Measurements from ENCODE around the gene ABHD5.

ABHD5 gene

GRCh38 chr3:43695863-43696262 is 5.1 kb downstream of the ABHD5 start:
- H3K4me3 ChIP-seq (ENCODE audit: low read depth, low read length): no peak overlapping the region
- TF ChIP-seq CTCF (IDR thresholded peaks at IDR 0.05; ENCODE audit: insufficient read depth, low read length, missing control alignments): no peak
- no peak for DNase-seq (ENCODE audit: low read depth, low spot score)
- ChIA-PET POLR2A (interaction anchor here (0.6 kb wide), 1 partner anchor 51 kb away, joined by 4 read pairs; no protein-coding TSS in a partner anchor), CTCF (interaction anchor here (3.3 kb wide), 1 partner anchor 11 kb away, joined by 20 read pairs; no protein-coding TSS in a partner anchor)

GRCh38 chr3:43696441-43696840 is 5.7 kb downstream of the ABHD5 start:
- ChIA-PET POLR2A (interaction anchor here (0.6 kb wide), 1 partner anchor 50 kb away, joined by 4 read pairs; no protein-coding TSS in a partner anchor), CTCF (interaction anchor here (3.3 kb wide), 1 partner anchor 11 kb away, joined by 20 read pairs; no protein-coding TSS in a partner anchor)
- TF ChIP-seq CTCF (IDR thresholded peaks at IDR 0.05; ENCODE audit: insufficient read depth, low read length, missing control alignments): no peak
- DNase-seq (ENCODE audit: low read depth, low spot score): no peak
- no peak overlapping the region for H3K4me3 ChIP-seq (ENCODE audit: low read depth, low read length)

GRCh38 chr3:43696881-43697280 is 6.1 kb downstream of the ABHD5 start:
- CTCF ChIA-PET: interaction anchor here (3.3 kb wide), 1 partner anchor 10 kb away, joined by 20 read pairs; no protein-coding TSS in a partner anchor
- POLR2A ChIA-PET: no interaction called here
- no peak for TF ChIP-seq CTCF (IDR thresholded peaks at IDR 0.05; ENCODE audit: insufficient read depth, low read length, missing control alignments)
- no peak overlapping the region for H3K4me3 ChIP-seq (ENCODE audit: low read depth, low read length)
- no peak for DNase-seq (ENCODE audit: low read depth, low spot score)

- peak; percentile 17 for TF ChIP-seq CTCF (IDR thresholded peaks at IDR 0.05; ENCODE audit: insufficient read depth, low read length, missing control alignments)
- CTCF ChIA-PET: no interaction called here
- DNase-seq (ENCODE audit: low read depth, low spot score): no peak
- POLR2A ChIA-PET: interaction anchor here (0.7 kb wide), 1 partner anchor 34 kb away, joined by 3 read pairs; no protein-coding TSS in a partner anchor
- H3K4me3 ChIP-seq (ENCODE audit: low read depth, low read length): no peak overlapping the region
These were observed 9.1 kb downstream of the ABHD5 start for GRCh38 chr3:43699864-43700263.

- ChIA-PET CTCF (interaction anchor here (0.7 to 5.4 kb wide), 3 partner anchors 7 to 18 kb away, joined by 3 to 20 read pairs (median 3); no protein-coding TSS in a partner anchor), POLR2A (no interaction called here)
These were observed 14.0 kb downstream of the ABHD5 start for GRCh38 chr3:43704697-43705096.

GRCh38 chr3:43706342-43706741 is 15.6 kb downstream of the ABHD5 start:
- CTCF ChIA-PET: interaction anchor here (1.8 to 5.4 kb wide), 2 partner anchors 9 to 13 kb away, joined by 7 to 20 read pairs; no protein-coding TSS in a partner anchor
- H3K4me3 ChIP-seq (ENCODE audit: low read depth, low read length): no peak overlapping the region
- POLR2A ChIA-PET: no interaction called here
- no peak for TF ChIP-seq CTCF (IDR thresholded peaks at IDR 0.05; ENCODE audit: insufficient read depth, low read length, missing control alignments)
- no peak for DNase-seq (ENCODE audit: low read depth, low spot score)

More at GRCh38 chr3:43704697-43705096, 14.0 kb downstream of the ABHD5 start:
- TF ChIP-seq CTCF (IDR thresholded peaks at IDR 0.05; ENCODE audit: insufficient read depth, low read length, missing control alignments): no peak
- no peak for DNase-seq (ENCODE audit: low read depth, low spot score)
- H3K4me3 ChIP-seq (ENCODE audit: low read depth, low read length): no peak overlapping the region
